Activated T-helper 1 cell treated with Interleukin-2 at 50 U/mL for 16 hours (primary cell): ENCODE measurements around the gene DEXI.

Experiments used
- DNase-seq: peaks from one replicate; pipeline ENCODE4 v3.0.0-alpha.2; 2020; ENCODE audit warnings: low read depth

DEXI gene

DNA sequence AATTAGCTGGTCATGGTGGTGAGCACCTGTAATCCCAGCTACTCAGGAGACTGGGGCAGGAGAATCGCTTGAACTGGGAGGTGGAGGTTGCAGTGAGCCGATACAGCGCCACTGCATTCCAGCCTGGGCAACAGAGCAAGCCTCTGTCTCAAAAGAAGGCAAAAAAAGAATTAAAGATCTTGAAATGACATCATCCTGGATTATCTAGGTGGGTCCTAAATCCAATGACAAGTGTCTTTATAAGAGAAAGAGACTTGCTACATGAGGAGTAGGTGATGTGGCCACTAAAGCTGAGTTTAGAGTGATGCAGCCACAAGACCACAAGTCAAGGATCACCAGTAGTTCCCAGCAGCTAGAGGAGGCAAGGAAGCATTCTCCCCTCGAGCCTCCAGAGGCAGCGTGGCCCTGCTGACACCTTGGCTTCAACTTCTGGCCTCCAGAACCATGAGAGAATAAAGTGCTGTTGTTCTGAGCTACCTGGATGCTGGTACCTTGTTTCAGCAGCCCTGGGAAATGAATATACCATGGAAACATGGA, 49.4 kb downstream of the DEXI start:
- no peak for DNase-seq

DNA sequence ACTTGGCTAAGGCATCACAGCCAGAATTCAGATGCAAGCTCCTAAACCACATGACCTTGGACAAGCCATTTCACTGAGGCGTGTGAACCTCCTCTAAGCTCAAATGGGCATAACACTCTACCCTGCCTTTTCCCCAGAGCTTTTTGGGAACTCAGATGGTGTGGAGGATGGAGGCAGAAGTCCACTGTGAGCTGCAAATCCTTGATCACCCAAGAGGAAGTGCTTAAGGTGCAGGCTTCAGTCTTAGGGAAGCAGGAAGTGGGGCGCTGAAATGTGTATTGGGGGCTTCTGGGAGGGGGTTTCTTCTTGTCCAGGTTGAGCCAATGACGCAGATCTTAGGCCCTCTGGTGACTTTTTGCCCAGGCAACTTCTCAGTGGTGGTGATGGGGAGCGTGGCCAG, 52.4 kb downstream of the DEXI start:
- DNase-seq = no peak

DNA sequence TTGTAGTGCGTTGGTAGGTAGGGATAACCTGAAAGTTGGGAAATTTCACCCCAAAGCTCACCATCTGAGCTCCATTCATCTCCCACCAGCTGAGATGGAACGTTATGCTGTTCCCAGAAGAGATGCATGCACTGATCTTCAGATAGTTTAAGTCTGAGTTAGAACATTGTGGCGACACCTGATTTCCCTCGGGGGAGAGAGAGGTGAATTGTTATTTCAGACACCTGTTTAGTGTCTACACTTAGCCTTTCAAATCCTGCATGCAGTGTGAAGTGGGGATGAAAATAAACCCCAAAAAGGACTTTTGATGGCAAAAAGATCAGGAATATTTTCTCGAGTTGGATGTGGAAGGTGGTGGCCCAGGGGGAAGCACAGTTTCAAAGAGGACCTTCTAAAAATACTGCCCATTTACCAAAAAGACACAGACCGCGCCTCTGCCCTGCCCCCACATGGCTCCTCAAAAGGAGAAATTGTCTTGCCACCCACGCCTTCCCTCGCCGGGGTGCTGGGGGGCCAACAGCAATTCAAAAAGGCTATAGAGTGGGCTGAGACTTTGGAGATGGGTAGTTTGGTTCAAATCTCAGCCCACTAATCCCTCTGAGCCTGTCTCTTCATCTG, 53.8 kb downstream of the DEXI start:
- DNase-seq = no peak

DNA sequence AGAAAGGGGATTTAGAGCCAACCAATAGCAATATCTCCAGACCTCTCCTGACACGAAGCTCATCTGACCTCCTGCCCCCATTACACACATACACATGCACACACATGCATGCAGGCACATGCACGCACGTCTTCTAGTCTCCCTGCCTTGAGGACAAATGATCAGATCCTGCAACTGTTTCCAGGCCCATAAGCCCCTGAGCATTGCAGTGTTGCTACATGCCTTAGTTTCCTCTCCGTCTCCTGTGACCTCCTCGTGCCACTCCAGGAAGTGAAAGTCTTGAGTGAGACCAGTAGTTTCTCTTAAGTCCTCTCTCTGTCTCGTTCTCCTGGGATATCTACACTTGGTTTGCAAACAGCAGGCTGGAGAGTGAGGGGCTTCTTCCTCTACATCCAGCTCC, 57.0 kb downstream of the DEXI start:
- no peak for DNase-seq

DNA sequence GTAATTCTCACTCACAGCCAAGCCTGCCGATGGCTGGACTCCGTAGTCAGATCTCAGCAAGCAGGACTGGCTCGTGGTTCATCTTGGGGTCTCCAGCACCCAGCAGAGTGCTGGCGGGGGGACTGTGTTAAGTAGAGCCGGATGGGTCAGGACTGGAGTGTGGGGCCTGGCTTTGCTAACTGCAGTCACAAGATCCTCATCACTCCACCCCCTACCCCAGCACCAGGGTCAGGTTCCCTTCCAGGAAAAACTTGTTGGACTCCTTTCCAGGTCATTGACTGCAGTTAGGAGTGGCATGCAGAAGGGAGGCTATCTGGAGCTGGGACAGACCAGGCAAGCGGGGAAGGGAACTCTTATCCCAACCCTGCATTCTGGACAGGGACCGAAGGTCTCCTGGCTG, 59.3 kb downstream of the DEXI start:
- no peak for DNase-seq

DNA sequence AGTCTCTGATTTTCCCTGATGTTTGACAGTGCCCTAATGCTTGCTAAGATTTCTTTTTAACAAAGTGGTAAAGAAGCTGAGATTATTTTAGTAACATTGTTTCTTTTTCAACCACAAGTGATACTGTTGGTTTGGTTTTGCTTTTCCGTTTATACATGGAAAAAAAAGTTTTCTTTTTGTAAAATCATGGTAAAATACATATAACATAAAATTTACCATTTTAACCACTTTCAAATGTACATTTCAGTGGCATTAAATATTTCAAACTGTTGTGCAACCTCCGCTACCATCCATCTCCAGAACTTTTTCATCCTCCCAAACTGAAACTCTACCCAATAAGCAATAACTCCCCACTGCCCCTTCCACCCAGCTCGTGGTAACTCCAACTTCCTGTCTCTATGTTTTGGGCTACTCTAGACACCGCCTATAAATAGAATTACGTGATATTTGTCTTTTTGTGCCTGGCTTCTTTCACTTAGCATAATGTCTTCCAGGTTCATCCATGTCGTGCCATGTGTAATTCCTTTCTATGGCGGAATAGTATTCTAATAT, 60.7 kb downstream of the DEXI start:
- no peak for DNase-seq

DNA sequence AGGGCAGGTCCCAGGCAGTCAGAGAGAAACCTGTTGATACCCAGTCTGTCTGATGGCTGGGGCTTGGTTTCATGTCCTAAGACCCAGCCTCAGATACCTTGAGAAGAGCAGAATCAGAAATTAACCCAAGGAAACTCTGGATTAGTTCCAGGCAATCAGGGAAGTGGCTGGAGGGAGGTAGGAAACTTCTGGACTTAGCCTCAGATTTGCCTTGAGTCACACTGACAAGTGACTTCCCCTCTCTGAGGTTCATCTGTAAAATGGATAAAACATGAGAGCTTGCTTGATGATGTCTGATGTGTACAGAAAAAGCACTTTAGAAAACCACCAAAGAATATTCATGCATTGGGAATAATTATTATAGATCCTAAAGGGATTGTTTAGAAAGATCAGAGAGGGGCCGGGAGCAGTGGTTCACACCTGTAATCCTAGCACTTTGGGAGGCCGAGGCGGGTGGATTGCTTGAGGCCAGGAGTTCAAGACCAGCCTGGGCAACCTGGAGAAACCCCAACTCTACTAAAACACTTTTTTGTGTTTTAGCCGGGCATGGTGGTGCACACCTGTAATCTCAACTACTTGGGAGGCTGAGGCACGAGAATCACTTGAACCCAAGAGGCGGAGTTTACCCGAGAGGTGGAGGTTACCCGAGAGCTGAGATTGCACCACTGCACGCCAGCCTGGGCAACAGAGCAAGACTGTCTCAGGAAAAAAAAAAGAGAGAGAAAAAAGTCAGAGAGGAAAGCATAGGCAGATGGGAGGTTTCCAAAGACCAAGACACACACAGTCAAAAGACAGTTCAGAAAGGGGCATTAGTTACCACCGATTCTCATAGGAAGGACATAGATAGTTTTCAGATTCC, 61.4 kb downstream of the DEXI start:
- no peak for DNase-seq

DNA sequence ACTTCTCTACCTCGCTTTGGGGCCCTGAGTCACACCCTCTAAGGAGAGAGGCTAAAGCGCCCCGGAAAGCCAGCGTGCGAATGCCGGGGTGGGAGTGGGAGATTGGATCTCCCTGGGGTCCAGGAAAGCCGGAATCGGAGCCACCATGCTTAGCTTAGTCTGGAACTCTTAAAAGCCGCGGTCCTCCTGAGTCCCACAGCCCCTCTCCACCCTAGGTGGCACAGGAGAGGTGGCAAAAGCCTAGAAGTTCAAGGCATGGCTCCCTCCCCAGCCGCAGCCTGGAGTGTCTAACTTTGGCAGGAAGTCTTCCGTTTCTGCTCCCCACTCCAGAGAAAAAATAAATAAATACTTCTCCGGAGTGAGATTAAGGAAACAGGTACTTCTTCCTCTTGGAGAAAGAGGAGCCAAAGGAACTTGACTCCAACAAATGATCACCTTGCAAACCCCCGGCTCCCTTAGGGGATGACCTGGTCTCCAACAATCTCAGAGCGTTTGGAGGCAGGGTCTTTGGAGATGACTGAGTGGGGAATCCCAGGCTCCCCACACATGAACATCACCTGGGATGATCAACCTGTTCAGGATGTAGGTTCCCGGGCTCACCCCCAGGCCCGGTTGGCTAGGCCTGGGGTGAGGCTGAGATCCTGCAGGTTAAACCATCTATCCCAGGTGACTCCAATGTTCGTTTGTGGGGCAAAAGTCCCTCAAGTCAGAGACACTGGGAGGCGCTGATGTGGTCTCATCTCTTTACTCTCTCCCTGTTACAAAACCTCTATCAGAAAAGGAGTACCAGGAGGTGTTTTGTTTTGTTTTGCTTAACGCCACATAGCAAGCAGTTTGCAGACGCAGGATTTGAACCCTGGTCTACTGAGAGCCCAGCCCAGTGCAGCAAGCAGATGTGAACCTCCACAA, 62.3 kb downstream of the DEXI start:
- DNase-seq = no peak
